MM.1S (cell line): ENCODE measurements around the gene CPVL.

Experiments
- DNase-seq: peaks from one replicate; pipeline ENCODE4 v3.0.0-alpha.2; 2015
- H2AFZ ChIP-seq: fragments of 300-600 bp; sonication (generic); 2 replicates; pipeline ENCODE4 v1.6.0; 2016; ENCODE audit warnings: antibody characterized with exemption, low read length
- H3F3A ChIP-seq: fragments of 300-600 bp; sonication (generic); 2 replicates; pipeline ENCODE4 v1.6.1; 2016; ENCODE audit warnings: mild to moderate bottlenecking, antibody characterized with exemption, low read length, moderate library complexity, mixed read lengths; ENCODE audit not compliant: insufficient read depth
- H3K27ac ChIP-seq: fragments of 300-600 bp; sonication (generic); 2 replicates; pipeline ENCODE4 v1.5.1; 2016; ENCODE audit warnings: mild to moderate bottlenecking, low read length
- H3K27me3 ChIP-seq: fragments of 300-600 bp; sonication (generic); replicated peaks from 2 replicates; pipeline ENCODE4 v1.6.0; 2016; ENCODE audit warnings: low read length; ENCODE audit not compliant: insufficient read depth
- H3K36me3 ChIP-seq: fragments of 300-600 bp; sonication (generic); replicated peaks from 2 replicates; pipeline ENCODE4 v1.6.1; 2016; ENCODE audit warnings: mild to moderate bottlenecking, low read length, mixed read lengths; ENCODE audit not compliant: insufficient read depth
- H3K4me1 ChIP-seq: fragments of 300-600 bp; sonication (generic); 2 replicates; pipeline ENCODE4 v1.6.1; 2016; ENCODE audit warnings: low read length, mixed read lengths
- H3K4me2 ChIP-seq: fragments of 300-600 bp; sonication (generic); 2 replicates; pipeline ENCODE4 v1.6.0; 2016; ENCODE audit warnings: low read depth, low read length
- H3K4me3 ChIP-seq: fragments of 300-600 bp; sonication (generic); 2 replicates; pipeline ENCODE4 v1.5.1; 2016; ENCODE audit warnings: low read length, mixed read lengths
- H3K79me2 ChIP-seq: fragments of 300-600 bp; sonication (generic); 2 replicates; pipeline ENCODE4 v1.6.1; 2016; ENCODE audit warnings: mixed run types, low read length, mixed read lengths
- H3K9ac ChIP-seq: fragments of 300-600 bp; sonication (generic); 2 replicates; pipeline ENCODE4 v1.6.1; 2016; ENCODE audit warnings: low read length, mixed read lengths
- H3K9me2 ChIP-seq: fragments of 300-600 bp; sonication (generic); replicated peaks from 2 replicates; pipeline ENCODE4 v1.6.1; 2016; ENCODE audit warnings: mild to moderate bottlenecking, low read length, mixed read lengths; ENCODE audit not compliant: insufficient read depth
- H3K9me3 ChIP-seq: fragments of 300-600 bp; sonication (generic); replicated peaks from 2 replicates; pipeline ENCODE4 v1.6.1; 2016; ENCODE audit warnings: mild to moderate bottlenecking, low read length, mixed read lengths; ENCODE audit not compliant: insufficient read depth
- H4K20me1 ChIP-seq: fragments of 300-600 bp; sonication (generic); 2 replicates; pipeline ENCODE4 v1.6.1; 2016; ENCODE audit warnings: mild to moderate bottlenecking, low read length, moderate library complexity, mixed read lengths; ENCODE audit not compliant: insufficient read depth
- EZH2 ChIP-seq: fragments of 300-600 bp; sonication (generic); optimal IDR thresholded peaks from 2 replicates; pipeline ENCODE3; 2017; ENCODE audit warnings: low read depth, mild to moderate bottlenecking, antibody characterized with exemption, low read length, mixed read lengths
- EZH2phosphoT487 ChIP-seq: fragments of 300-600 bp; sonication (generic); IDR thresholded peaks from 2 replicates; pipeline ENCODE4 v1.6.1; 2018; ENCODE audit warnings: antibody characterized with exemption, low read length
- TF ChIP-seq, protein P1 (sequence below): fragments of 300-600 bp; sonication (generic); IDR thresholded peaks from 2 replicates; pipeline ENCODE4 v1.5.1; 2016; ENCODE audit warnings: antibody characterized with exemption, low read length, mixed read lengths

CPVL gene

GRCh38 chr7:29013931-29014330 lies 132.4 kb downstream of the CPVL start:
- no peak for DNase-seq
- Histone ChIP-seq H3F3A (no peaks in the 10 kb centered on the region), H2AFZ (no peak overlapping the region), H3K27me3 (no peaks in the 10 kb centered on the region), H3K36me3 (no peaks in the 10 kb centered on the region), H3K79me2 (no peaks in the 10 kb centered on the region), H3K9ac (no peak overlapping the region), H3K9me2 (no peaks in the 10 kb centered on the region), H3K4me3 (no peak overlapping the region), H3K27ac (no peak overlapping the region), H3K4me1 (no peaks in the 10 kb centered on the region), H3K9me3 (no peaks in the 10 kb centered on the region), H4K20me1 (no peaks in the 10 kb centered on the region), H3K4me2 (no peak overlapping the region)
- TF ChIP-seq, protein P1, sequence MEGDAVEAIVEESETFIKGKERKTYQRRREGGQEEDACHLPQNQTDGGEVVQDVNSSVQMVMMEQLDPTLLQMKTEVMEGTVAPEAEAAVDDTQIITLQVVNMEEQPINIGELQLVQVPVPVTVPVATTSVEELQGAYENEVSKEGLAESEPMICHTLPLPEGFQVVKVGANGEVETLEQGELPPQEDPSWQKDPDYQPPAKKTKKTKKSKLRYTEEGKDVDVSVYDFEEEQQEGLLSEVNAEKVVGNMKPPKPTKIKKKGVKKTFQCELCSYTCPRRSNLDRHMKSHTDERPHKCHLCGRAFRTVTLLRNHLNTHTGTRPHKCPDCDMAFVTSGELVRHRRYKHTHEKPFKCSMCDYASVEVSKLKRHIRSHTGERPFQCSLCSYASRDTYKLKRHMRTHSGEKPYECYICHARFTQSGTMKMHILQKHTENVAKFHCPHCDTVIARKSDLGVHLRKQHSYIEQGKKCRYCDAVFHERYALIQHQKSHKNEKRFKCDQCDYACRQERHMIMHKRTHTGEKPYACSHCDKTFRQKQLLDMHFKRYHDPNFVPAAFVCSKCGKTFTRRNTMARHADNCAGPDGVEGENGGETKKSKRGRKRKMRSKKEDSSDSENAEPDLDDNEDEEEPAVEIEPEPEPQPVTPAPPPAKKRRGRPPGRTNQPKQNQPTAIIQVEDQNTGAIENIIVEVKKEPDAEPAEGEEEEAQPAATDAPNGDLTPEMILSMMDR = no peak
- TF ChIP-seq EZH2phosphoT487 (no peak), EZH2 (no peak)

DNA sequence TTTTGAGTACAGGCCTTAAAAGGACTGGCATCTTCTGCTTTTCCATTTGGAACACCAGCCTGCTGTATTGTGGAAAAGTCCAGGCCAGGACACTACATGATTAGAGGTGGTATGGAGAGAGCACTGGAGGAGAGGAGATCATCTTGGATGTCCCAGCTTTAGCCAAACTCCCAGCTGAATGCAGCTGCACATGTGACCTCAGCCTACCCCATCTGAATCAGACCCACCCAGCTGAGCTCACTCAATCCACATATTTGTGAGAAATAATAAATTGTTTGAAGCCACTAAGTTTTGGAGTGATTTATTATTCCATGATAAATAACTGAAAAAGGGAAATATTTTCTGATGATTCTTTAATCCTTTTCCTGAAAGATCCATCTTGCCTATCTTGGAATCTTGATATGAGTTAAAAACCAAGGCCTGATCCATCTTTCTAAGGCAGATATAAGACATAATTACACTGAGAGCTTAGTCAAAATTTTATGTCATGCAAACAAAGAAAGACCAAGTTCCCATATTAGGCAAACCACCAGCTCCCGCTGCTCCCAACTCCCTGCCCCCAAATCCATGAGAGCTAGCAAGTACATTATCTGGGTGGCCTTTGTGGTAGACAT lies 133.1 kb downstream of the CPVL start:
- Histone ChIP-seq H3F3A (no peaks in the 10 kb centered on the region), H3K4me3 (no peak overlapping the region), H3K27ac (no peak overlapping the region), H3K9me2 (no peaks in the 10 kb centered on the region), H4K20me1 (no peaks in the 10 kb centered on the region), H3K9ac (no peak overlapping the region), H3K27me3 (no peaks in the 10 kb centered on the region), H3K79me2 (no peaks in the 10 kb centered on the region), H3K4me1 (no peaks in the 10 kb centered on the region), H2AFZ (no peak overlapping the region), H3K36me3 (no peaks in the 10 kb centered on the region), H3K9me3 (no peaks in the 10 kb centered on the region), H3K4me2 (no peak overlapping the region)
- DNase-seq = no peak
- TF ChIP-seq, protein P1 = no peak
- TF ChIP-seq EZH2 (no peak), EZH2phosphoT487 (no peak)

DNA sequence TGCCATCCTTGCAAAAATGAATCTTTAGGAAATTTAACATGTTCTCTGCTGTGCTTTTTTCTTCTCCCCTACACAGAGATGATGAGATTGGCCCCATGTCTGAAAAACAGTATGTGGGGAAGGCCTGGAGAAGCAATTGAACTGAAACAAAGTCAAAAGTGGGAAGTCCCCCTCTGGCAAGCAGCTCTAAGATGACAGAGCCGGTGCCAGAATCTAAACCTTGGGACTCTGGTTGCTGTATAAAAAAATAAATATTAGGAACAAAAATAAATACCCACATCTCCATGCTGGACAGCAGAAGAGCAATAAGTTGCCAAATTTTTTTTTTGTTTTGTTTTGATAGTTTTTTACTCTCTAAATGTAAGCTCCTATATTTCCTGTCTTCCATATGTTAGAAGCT lies 136.4 kb downstream of the CPVL start:
- DNase-seq = no peak
- Histone ChIP-seq H3K9me2 (no peaks in the 10 kb centered on the region), H3K4me2 (no peak overlapping the region), H3K27me3 (no peaks in the 10 kb centered on the region), H3K4me3 (no peak overlapping the region), H3K27ac (no peak overlapping the region), H4K20me1 (no peaks in the 10 kb centered on the region), H3K9ac (no peak overlapping the region), H3K4me1 (no peaks in the 10 kb centered on the region), H3F3A (no peaks in the 10 kb centered on the region), H3K9me3 (no peaks in the 10 kb centered on the region), H3K36me3 (no peaks in the 10 kb centered on the region), H2AFZ (no peak overlapping the region), H3K79me2 (no peaks in the 10 kb centered on the region)
- TF ChIP-seq, protein P1 = no peak
